GM12892 (cell line): Measurements from ENCODE around the gene SOX9.

Source experiments
- POLR2A ChIP-seq: IDR thresholded peaks from 2 replicates; pipeline ENCODE4 v1.6.1; 2011; ENCODE audit warnings: low read depth, low read length, control low read depth
- POLR2AphosphoS5 ChIP-seq: IDR thresholded peaks from 2 replicates; pipeline ENCODE4 v1.6.1; 2011; ENCODE audit warnings: low read depth, low read length, control low read depth
- TAF1 ChIP-seq: IDR thresholded peaks from 2 replicates; pipeline ENCODE4 v1.6.1; 2011; ENCODE audit warnings: low read depth, mild to moderate bottlenecking, control low read depth, low read length, borderline replicate concordance

DNA sequence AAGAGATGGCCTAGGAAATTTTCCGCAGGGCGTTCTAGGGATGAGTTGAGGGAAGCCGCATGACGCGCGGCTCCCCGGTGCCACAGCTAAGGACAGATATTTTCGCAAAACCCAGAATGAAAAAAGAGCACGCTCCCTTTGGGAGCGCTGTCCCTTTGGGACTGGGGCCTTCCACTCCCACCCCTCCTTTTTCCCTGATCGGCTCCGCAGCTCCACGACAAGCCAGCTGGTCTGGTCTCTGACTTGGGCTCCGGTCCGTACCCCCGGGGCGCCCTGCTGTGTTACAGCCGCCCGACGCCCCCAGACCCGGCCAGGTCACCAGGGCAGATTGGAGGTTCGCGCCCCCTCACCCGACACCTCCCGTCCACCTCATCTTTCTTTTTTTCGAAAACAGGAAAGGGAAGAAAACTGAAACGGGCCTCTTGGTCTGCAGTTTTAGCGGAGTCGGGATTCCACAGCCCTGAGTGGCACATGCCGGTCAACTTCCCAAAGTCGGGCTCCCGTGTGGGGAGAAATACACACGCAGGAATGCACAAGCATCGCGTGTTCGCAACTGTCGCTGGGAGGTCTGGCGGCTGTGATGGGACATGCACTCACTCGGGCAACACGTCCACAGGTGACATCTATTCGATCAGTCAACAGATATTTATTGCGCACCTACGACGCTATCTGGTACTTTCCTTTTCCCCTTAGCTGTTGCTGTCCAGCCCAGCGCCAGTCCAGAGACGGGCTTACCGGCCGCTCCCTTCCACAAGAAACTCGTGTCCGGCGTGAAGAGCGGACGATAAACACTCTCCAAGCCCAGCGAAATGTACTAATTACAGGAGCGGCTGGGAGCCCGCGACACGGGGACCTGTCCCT lies 3.9 kb upstream of the SOX9 start:
- TF ChIP-seq POLR2A (no peak), POLR2AphosphoS5 (no peak), TAF1 (no peak)
